Mucosa of stomach (tissue), 1 donor: Measurements from ENCODE around the gene USP31.
"Not testable (repeated sequence)": the region's sequence is repeated elsewhere in the genome, so short reads cannot be mapped to it uniquely, and the experiment has no call there.

ENCODE experiments used
- H3K27me3 ChIP-seq: one replicate; pipeline ENCODE4 v1.7.0; 2013; ENCODE audit warnings: mild to moderate bottlenecking, low read length; ENCODE audit not compliant: control insufficient read depth, insufficient read depth
- H3K36me3 ChIP-seq: one replicate; pipeline ENCODE4 v1.7.0; 2013; ENCODE audit warnings: low read length; ENCODE audit not compliant: control insufficient read depth, insufficient read depth
- H3K4me1 ChIP-seq: one replicate; pipeline ENCODE4 v1.7.0; 2013; ENCODE audit warnings: mild to moderate bottlenecking, low read length; ENCODE audit not compliant: control insufficient read depth, insufficient read depth
- H3K4me3 ChIP-seq: one replicate; pipeline ENCODE4 v1.7.0; 2013; ENCODE audit warnings: low read length
- H3K9ac ChIP-seq: one replicate; pipeline ENCODE4 v1.7.0; 2013; ENCODE audit warnings: mild to moderate bottlenecking, low read length, moderate library complexity
- H3K9me3 ChIP-seq: one replicate; pipeline ENCODE4 v1.7.0; 2013; ENCODE audit warnings: mild to moderate bottlenecking, low read length, moderate library complexity; ENCODE audit not compliant: control insufficient read depth
- donor health status: Pancreatic carcinoma.

The USP31 gene

GRCh38 chr16:23104032-23104955 lies 45.0 kb downstream of the USP31 start:
- Histone ChIP-seq H3K4me1 (peaks cover 10% of the 10 kb centered on the region), H3K9me3 (no peaks in the 10 kb centered on the region), H3K27me3 (no peaks in the 10 kb centered on the region), H3K4me3 (no peak overlapping the region), H3K36me3 (no peaks in the 10 kb centered on the region), H3K9ac (no peak overlapping the region)

- no peaks in the 10 kb centered on the region for H3K9me3 ChIP-seq
- H3K4me1 ChIP-seq: peaks cover 10% of the 10 kb centered on the region
- H3K9ac ChIP-seq: no peak overlapping the region
- H3K27me3 ChIP-seq: no peaks in the 10 kb centered on the region
- no peak overlapping the region for H3K4me3 ChIP-seq
- no peaks in the 10 kb centered on the region for H3K36me3 ChIP-seq
These were observed 45.6 kb downstream of the USP31 start for GRCh38 chr16:23103603-23104002.

- Histone ChIP-seq H3K9ac (no peak overlapping the region), H3K4me3 (no peak overlapping the region)
These were observed 48.2 kb downstream of the USP31 start for GRCh38 chr16:23101012-23101550.

GRCh38 chr16:23096450-23096849 lies 52.8 kb downstream of the USP31 start:
- H3K4me3 ChIP-seq, H3K9me3 ChIP-seq, H3K36me3 ChIP-seq, H3K4me1 ChIP-seq, H3K27me3 ChIP-seq, H3K9ac ChIP-seq: not testable (repeated sequence)

More at GRCh38 chr16:23101012-23101550, 48.2 kb downstream of the USP31 start:
- Histone ChIP-seq H3K4me1 (peaks cover 10% of the 10 kb centered on the region), H3K36me3 (no peaks in the 10 kb centered on the region), H3K9me3 (no peaks in the 10 kb centered on the region), H3K27me3 (no peaks in the 10 kb centered on the region)

- not testable (repeated sequence) for H3K27me3 ChIP-seq, H3K36me3 ChIP-seq, H3K9ac ChIP-seq, H3K4me3 ChIP-seq, H3K9me3 ChIP-seq, H3K4me1 ChIP-seq
These were observed 55.1 kb downstream of the USP31 start for GRCh38 chr16:23094136-23094535.

- Histone ChIP-seq H3K36me3 (no peaks in the 10 kb centered on the region), H3K9me3 (no peaks in the 10 kb centered on the region), H3K4me1 (no peaks in the 10 kb centered on the region), H3K4me3 (no peak overlapping the region), H3K9ac (no peak overlapping the region), H3K27me3 (no peaks in the 10 kb centered on the region)
These were observed 56.5 kb downstream of the USP31 start for GRCh38 chr16:23092801-23093117.

GRCh38 chr16:23092072-23092800 lies 57.0 kb downstream of the USP31 start:
- H3K4me1 ChIP-seq: no peaks in the 10 kb centered on the region
- H3K36me3 ChIP-seq: no peaks in the 10 kb centered on the region
- no peaks in the 10 kb centered on the region for H3K9me3 ChIP-seq
- no peaks in the 10 kb centered on the region for H3K27me3 ChIP-seq
- H3K9ac ChIP-seq: no peak overlapping the region
- no peak overlapping the region for H3K4me3 ChIP-seq

GRCh38 chr16:23089111-23089510 lies 60.1 kb downstream of the USP31 start:
- Histone ChIP-seq H3K36me3 (no peaks in the 10 kb centered on the region), H3K4me3 (no peak overlapping the region), H3K27me3 (no peaks in the 10 kb centered on the region), H3K4me1 (no peaks in the 10 kb centered on the region), H3K9me3 (no peaks in the 10 kb centered on the region), H3K9ac (no peak overlapping the region)

GRCh38 chr16:23088018-23088417 lies 61.2 kb downstream of the USP31 start:
- H3K9me3 ChIP-seq: no peaks in the 10 kb centered on the region

GRCh38 chr16:23085949-23086348 lies 63.3 kb downstream of the USP31 start:
- H3K9me3 ChIP-seq: no peaks in the 10 kb centered on the region
- no peaks in the 10 kb centered on the region for H3K27me3 ChIP-seq
- no peaks in the 10 kb centered on the region for H3K4me1 ChIP-seq
- H3K9ac ChIP-seq: no peak overlapping the region
- no peaks in the 10 kb centered on the region for H3K36me3 ChIP-seq
- H3K4me3 ChIP-seq: no peak overlapping the region

More at GRCh38 chr16:23088018-23088417, 61.2 kb downstream of the USP31 start:
- no peaks in the 10 kb centered on the region for H3K4me1 ChIP-seq
- H3K27me3 ChIP-seq: no peaks in the 10 kb centered on the region
- no peaks in the 10 kb centered on the region for H3K36me3 ChIP-seq
- H3K4me3 ChIP-seq: no peak overlapping the region
- H3K9ac ChIP-seq: no peak overlapping the region

- no peaks in the 10 kb centered on the region for H3K4me1 ChIP-seq
- no peak overlapping the region for H3K9ac ChIP-seq
- no peaks in the 10 kb centered on the region for H3K9me3 ChIP-seq
- H3K4me3 ChIP-seq: no peak overlapping the region
- no peaks in the 10 kb centered on the region for H3K36me3 ChIP-seq
- H3K27me3 ChIP-seq: no peaks in the 10 kb centered on the region
These were observed 67.0 kb downstream of the USP31 start for GRCh38 chr16:23082161-23082788.

- no peaks in the 10 kb centered on the region for H3K36me3 ChIP-seq
These were observed 67.6 kb downstream of the USP31 start for GRCh38 chr16:23081675-23082119.

More at GRCh38 chr16:23081675-23082119, 67.6 kb downstream of the USP31 start:
- Histone ChIP-seq H3K4me1 (no peaks in the 10 kb centered on the region), H3K4me3 (no peak overlapping the region), H3K27me3 (no peaks in the 10 kb centered on the region), H3K9ac (no peak overlapping the region), H3K9me3 (no peaks in the 10 kb centered on the region)
